GM21515 (cell line): Measurements from ENCODE around the gene CHFR.
"Not testable (repeated sequence)": the region's sequence is repeated elsewhere in the genome, so short reads cannot be mapped to it uniquely, and the experiment has no call there.

ENCODE experiments used
- ATAC-seq: cut with Tn5 transposase; IDR thresholded peaks from one replicate; pipeline ENCODE4 v1.9.1; 2021; ENCODE audit not compliant: unreplicated experiment

CHFR gene

GRCh38 chr12:132842449-132843045 is 44.9 kb downstream of the CHFR start:
- ATAC-seq = no peak

DNA sequence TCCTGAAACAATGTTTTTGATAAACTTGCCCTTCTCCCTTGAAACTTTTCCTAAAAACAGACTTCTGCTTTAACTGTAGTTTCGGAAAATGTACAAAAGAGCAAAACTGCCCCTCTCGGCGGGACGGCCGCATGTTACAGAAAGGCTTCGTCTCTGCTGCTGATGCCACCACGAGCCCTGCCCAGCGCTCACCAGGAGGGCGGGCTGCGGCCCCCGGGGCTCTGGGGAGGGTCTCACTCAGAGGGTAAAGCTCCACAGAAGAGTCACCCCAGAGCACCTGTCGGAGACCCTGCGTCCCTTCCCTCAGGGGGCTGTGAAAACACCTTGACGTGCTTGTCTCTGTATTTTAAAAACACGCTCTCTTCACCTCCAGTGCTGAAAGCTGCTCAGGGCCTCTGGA is 46.3 kb downstream of the CHFR start:
- no peak for ATAC-seq

- ATAC-seq = no peak
Observed at GRCh38 chr12:132840536-132840935, 46.9 kb downstream of the CHFR start.

- no peak for ATAC-seq
Observed at GRCh38 chr12:132839558-132840235, 47.7 kb downstream of the CHFR start.

DNA sequence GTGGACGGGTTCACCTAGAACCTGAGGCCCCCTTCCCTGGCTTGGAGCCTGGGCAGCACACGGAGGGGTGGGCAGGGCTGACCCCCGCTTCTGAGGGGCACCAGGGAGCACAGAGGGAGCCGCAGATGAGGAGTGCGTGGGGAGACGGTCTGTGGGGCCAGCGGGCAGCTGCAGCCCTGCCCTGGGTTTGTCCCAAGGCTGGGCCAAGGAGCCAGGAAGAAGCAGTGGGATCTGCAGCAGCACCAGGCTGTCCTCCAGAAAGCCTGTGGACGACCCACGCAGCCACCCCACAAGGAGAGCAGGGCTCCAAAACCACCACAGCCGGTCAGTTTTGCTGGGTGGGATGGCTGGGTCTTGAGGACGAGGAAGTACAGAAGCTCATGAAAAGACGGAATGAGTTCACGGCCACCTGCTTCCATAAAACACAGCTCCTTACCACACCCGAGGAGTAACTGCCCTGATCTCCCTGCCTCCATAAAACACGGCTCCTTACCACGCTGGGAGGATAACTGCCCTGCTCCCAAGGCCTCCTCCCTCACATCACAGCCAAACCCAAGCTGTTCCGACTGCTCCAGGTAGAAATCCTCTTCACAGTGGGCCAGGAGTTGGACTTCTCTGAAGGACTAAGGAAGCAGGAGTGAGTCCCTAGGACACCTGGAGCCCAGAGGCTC is 48.9 kb downstream of the CHFR start:
- ATAC-seq = no peak

GRCh38 chr12:132837693-132838409 is 49.6 kb downstream of the CHFR start:
- ATAC-seq = no peak

GRCh38 chr12:132836795-132837331 is 50.5 kb downstream of the CHFR start:
- ATAC-seq = no peak

DNA sequence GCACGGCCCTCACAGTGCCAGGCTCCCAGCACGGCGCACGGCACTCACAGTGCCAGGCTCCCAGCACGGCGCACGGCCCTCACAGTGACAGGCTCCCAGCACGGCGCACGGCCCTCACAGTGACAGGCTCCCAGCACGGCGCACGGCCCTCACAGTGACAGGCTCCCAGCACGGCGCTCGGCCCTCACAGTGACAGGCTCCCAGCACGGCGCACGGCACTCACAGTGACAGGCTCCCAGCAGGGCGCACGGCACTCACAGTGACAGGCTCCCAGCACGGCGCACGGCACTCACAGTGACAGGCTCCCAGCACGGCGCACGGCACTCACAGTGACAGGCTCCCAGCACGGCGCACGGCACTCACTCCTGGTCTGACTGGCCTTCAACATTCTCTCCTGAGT is 51.2 kb downstream of the CHFR start:
- not testable (repeated sequence) for ATAC-seq

GRCh38 chr12:132835076-132836025 is 52.1 kb downstream of the CHFR start:
- no peak for ATAC-seq

DNA sequence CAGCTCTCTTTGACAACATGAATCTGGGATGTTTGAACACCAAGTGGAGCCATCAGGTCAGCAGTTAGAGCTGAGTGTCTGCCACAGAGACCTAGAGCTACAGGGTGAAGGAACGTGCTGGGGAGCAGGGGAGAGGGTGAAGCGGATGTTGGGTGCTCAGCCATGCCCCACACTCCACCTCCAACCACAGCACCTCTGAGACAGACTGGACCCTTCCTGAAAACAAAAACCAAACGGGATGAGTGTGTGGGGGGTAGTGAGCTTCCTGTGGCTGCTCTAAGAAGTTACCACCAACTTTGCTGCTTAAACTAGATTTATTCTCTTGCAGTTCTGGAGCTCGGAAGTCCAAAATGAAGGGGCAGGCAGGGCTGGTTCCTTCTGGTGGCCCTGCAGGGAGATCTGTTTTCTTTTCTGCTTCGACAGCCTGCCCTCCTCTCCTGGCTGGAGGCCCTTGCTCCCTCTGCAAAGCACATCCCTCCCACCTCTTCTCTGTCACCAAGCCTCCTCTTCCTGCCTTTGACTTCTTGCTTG is 53.2 kb downstream of the CHFR start:
- ATAC-seq = no peak

DNA sequence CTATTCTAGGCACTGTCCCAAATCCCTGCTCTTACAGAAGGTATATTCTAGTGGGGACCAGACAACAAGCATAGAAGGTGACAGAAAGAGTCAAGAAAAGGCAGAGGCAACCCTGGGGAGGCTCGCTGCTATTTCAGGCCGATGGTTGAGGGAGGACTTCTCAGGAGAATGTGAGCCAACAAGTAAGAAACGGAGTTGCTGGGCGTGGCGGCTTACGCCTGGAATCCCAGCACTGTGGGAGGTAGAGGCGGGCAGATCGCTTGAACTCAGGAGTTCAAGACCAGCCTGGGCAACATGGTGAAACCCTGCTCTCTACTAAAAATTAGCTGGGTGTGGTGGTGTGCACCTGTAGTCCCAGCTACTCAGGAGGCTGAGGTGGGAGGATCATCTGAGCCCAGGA is 54.1 kb downstream of the CHFR start:
- ATAC-seq = no peak

GRCh38 chr12:132831771-132832170 is 55.6 kb downstream of the CHFR start:
- ATAC-seq = no peak

DNA sequence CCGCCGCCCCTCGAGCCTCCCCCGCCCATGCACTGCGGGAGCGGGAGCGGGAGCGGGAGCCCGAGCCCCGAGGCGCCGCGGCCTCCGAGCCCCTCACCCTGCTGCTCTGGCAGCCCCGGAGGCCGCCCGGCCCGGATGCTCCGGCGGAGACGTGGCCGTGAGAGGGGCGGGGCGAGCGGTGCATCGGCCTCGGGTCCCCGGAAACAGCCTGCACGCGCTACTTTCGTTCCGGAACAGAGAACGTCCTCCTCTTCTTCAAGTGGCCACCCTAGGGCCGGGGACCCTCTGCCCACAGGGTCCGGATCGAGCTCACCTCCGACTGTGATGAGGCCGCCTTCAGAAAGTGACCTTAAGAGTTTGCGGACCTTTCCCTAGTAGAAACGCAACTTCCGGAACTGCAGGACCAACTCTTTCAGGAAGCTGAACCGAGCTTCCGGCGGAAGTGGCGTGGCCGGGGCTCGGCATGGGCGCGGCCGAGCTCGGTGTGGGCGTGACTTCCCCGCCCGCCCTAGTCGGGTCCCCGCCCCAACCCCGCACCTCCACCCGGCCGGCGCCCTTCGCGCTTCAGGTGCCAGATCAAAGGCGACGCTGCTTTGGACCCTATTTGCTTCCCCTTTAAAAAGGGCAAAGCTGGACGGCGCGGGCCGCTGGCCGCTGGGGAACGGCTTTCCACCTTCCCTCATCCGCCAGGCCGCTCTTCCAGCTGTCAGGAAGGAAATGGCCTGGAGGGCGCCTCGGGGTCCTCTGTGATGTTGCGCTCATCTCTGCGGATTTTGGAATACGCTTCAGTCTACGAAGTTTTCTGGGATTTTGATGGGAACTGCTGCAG is 58.5 kb downstream of the CHFR start, which contains the start of gene GOLGA3:
TSS of gene GOLGA3 (minus strand) at position 164 of the 829 bp plus-strand sequence. CDS start 6,741 bp downstream, outside the sequence.
- peak; percentile 86 for ATAC-seq

DNA sequence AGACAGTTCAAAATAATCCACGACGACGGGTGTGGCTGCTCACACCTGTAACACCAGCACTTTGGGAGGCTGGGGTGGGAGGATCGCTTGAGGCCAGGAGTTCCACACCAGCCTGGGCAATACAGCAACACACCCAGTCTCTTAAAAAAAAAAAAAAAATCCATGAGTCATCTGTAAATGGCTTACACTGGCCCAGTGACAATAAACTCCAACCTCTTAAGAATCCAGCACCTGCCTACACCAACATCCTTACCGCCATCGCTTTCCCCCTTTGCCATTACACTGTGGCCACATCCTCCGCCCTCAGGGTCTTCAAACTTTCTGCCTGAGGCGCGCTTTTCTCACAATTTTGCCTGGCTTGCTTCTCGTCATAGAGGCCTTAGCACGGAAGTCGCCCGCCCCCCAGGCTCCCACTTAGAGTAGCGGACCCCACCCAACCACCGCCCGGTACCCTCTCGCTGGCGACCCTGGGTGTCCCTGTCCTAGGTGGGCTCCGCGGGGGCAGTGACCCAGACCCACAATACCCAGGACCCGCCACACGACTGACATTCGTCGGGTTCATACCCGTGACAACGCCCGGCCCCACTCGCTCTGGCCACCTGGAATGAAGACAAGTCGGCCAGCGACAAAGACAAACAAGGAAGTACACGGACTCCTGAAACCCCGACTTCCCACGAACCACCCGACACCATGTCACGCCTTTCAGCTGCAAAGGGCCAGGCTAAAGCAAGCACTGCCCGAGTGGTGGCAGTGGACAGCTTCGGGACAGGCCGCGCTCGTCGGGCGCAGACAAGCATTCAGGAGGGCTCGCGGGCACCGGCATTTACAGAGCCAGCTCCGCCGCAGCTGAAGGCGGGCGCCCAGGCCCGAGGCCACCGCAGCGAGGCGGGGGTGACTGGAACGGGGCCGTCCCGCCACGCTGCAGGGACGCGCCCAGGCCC is 59.4 kb downstream of the CHFR start:
- peak; percentile 30 for ATAC-seq

GRCh38 chr12:132825861-132826260 is 61.5 kb downstream of the CHFR start:
- ATAC-seq = no peak

- ATAC-seq = no peak
Observed at GRCh38 chr12:132825089-132825488, 62.3 kb downstream of the CHFR start.

DNA sequence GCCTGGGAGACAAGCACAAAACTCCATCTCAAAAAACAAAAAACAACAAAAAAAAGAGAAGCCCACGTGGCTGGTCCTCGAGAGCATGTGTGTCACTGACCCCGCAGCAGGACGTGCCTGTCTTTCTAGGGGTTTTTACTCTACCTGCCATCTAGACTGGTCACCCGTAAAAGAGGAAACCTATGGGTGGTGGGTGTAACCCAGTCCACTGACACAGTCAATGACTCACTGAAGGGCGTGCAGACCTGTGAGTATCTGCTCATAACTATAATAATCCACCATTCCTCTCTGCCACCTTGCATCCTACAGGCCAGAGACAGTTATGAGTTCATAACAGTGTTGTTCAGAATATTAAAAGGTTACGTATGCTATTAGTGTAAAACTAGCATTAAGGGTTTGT is 63.4 kb downstream of the CHFR start:
- no peak for ATAC-seq

DNA sequence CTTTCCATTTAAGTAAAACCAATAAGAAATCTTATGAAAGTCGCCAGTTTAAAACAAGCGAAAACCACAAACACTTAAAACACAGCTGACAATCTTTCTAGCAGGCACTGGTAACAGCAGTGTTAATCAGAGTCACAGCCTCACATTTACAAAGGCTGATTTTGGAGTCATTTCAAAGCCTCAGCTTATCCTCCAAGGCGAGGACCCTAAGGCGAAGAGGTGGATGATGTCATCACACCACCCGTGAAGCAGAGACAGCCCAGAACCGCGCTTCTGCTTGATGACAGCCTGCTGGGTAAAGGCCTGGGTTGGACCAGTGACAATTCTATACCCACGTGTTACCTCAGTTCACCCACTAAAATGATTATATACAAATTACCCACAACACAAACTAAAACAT is 68.8 kb downstream of the CHFR start:
- no peak for ATAC-seq
